Ecto neural progenitor cell (in vitro differentiated cells): ENCODE data around the gene MKRN2OS.
"Not testable (repeated sequence)": the region's sequence is repeated elsewhere in the genome, so short reads cannot be mapped to it uniquely, and the experiment has no call there.

ENCODE experiments used
- DNase-seq: peaks from one replicate; pipeline ENCODE4 v3.0.0-alpha.2; 2018; ENCODE audit warnings: low spot score

MKRN2OS gene

GRCh38 chr3:12561397-12561796, 16.1 kb upstream of the MKRN2OS start:
- DNase-seq: no peak

GRCh38 chr3:12560505-12561190, 15.3 kb upstream of the MKRN2OS start:
- DNase-seq: no peak

GRCh38 chr3:12559520-12559919, 14.2 kb upstream of the MKRN2OS start:
- DNase-seq: no peak

- DNase-seq: no peak
Measured at GRCh38 chr3:12558706-12559105, 13.4 kb upstream of the MKRN2OS start.

GRCh38 chr3:12557473-12558100, 12.3 kb upstream of the MKRN2OS start:
- no peak for DNase-seq

- DNase-seq: peak; percentile 93
Measured at GRCh38 chr3:12556690-12557472, 11.6 kb upstream of the MKRN2OS start, which contains the start of gene MKRN2. MKRN2 (plus strand) TSS chr3:12557087; CDS start chr3:12557151, 64 bp downstream.

- no peak for DNase-seq
Measured at GRCh38 chr3:12556314-12556689, 11.0 kb upstream of the MKRN2OS start.

- no peak for DNase-seq
Measured at GRCh38 chr3:12553921-12554391, 8.7 kb upstream of the MKRN2OS start.

- DNase-seq: no peak
Measured at GRCh38 chr3:12549971-12550760, 4.9 kb upstream of the MKRN2OS start.

GRCh38 chr3:12544652-12545472, 437 bp downstream of the MKRN2OS start:
- DNase-seq: no peak

GRCh38 chr3:12543497-12543896, 1.8 kb downstream of the MKRN2OS start:
- not testable (repeated sequence) for DNase-seq

- DNase-seq: no peak
Measured at GRCh38 chr3:12541625-12542024, 3.7 kb downstream of the MKRN2OS start.

- no peak for DNase-seq
Measured at GRCh38 chr3:12536423-12536822, 8.9 kb downstream of the MKRN2OS start.

- DNase-seq: no peak
Measured at GRCh38 chr3:12532182-12532581, 13.1 kb downstream of the MKRN2OS start.

GRCh38 chr3:12527757-12528143, 17.5 kb downstream of the MKRN2OS start:
- DNase-seq: no peak

- DNase-seq: no peak
Measured at GRCh38 chr3:12522721-12523120, 22.6 kb downstream of the MKRN2OS start.

GRCh38 chr3:12521010-12521409, 24.3 kb downstream of the MKRN2OS start:
- no peak for DNase-seq

- no peak for DNase-seq
Measured at GRCh38 chr3:12518261-12519028, 26.9 kb downstream of the MKRN2OS start.

- no peak for DNase-seq
Measured at GRCh38 chr3:12516873-12517272, 28.4 kb downstream of the MKRN2OS start.

GRCh38 chr3:12515631-12516030, 29.7 kb downstream of the MKRN2OS start:
- DNase-seq: no peak
